ENCODE data around the gene PRTG.

GRCh38 chr15:55588070-55588814 is 154.7 kb downstream of the PRTG start, which contains the start of gene PYGO1:
- no peak for TF ChIP-seq CTCF (IDR thresholded peaks at IDR 0.05)
- no peak; the same call in 1 of the 2 replicates for TF ChIP-seq MAX (CRISPR knock-in tag; IDR thresholded peaks at IDR 0.05)
- no peak for TF ChIP-seq MYBL2 (CRISPR knock-in tag; IDR thresholded peaks at IDR 0.05)
- TF ChIP-seq CBFB (CRISPR knock-in tag; IDR thresholded peaks at IDR 0.05; ENCODE audit: low read depth), result no peak
- no peak for TF ChIP-seq E2F1 (CRISPR knock-in tag; IDR thresholded peaks at IDR 0.05)
- TF ChIP-seq TP53 (CRISPR knock-in tag; IDR thresholded peaks at IDR 0.05), result no peak; the same call in 1 of the 2 replicates

Measured in WTC11 (cell line).